HepG2 (cell line): ENCODE data around the gene OPRD1. TPM values are rescaled to one million over a fixed set of nuclear protein-coding genes. Genes with fewer than 3 reads are reported as not detected.

Experiments
- HOXA3 ChIP-seq: sonication (generic); formaldehyde crosslinking; IDR thresholded peaks from 2 replicates; pipeline ENCODE4 v1.5.0; 2020; ENCODE audit warnings: missing genetic modification reagents
- NFKB2 ChIP-seq: sonication (generic); formaldehyde crosslinking; IDR thresholded peaks from 2 replicates; pipeline ENCODE4 v1.4.0; 2020; ENCODE audit warnings: missing genetic modification reagents, borderline replicate concordance
- RARA ChIP-seq: IDR thresholded peaks from 2 replicates; pipeline ENCODE4 v1.6.1; 2016; ENCODE audit warnings: missing genetic modification reagents, missing compliant biosample characterization
- SALL1 ChIP-seq: sonication (generic); formaldehyde crosslinking; IDR thresholded peaks from 2 replicates; pipeline ENCODE4 v1.8.0; 2022; ENCODE audit warnings: mild to moderate bottlenecking, missing genetic modification reagents
- STAG1 ChIP-seq: sonication (generic); formaldehyde crosslinking; IDR thresholded peaks from 2 replicates; pipeline ENCODE4 v1.4.0; 2020; ENCODE audit warnings: missing genetic modification reagents
- YEATS2 ChIP-seq: sonication (generic); formaldehyde crosslinking; IDR thresholded peaks from 2 replicates; pipeline ENCODE4 v1.4.0; 2020; ENCODE audit warnings: missing genetic modification reagents, borderline replicate concordance
- ZNF629 ChIP-seq: sonication (generic); formaldehyde crosslinking; conservative IDR thresholded peaks from 2 replicates; pipeline ENCODE4 v1.5.0; 2020; ENCODE audit warnings: missing genetic modification reagents
- ZNF788 ChIP-seq: sonication (generic); formaldehyde crosslinking; IDR thresholded peaks from 2 replicates; pipeline ENCODE4 v1.5.0; 2020; ENCODE audit warnings: mild to moderate bottlenecking, missing genetic modification reagents, borderline replicate concordance
- ZNF792 ChIP-seq: IDR thresholded peaks from 2 replicates; pipeline ENCODE4 v1.6.1; 2016
- ZSCAN31 ChIP-seq: sonication (generic); formaldehyde crosslinking; IDR thresholded peaks from 2 replicates; pipeline ENCODE4 v1.5.0; 2020; ENCODE audit warnings: low read depth, mild to moderate bottlenecking, missing genetic modification reagents
- polyA plus RNA-seq, 8 experiments: library from polyadenylated mRNA; depleted of rRNA in 3 of 8; stranded (reverse) in 7 of 8; unstranded in 1 of 8; fragments of >200 nt; fragmentation: Illumina TruSeq in 4 of 8; extraction: Trizol in 4 of 8; gene quantifications; 2 replicates each; pipeline versions ENCODE4 v1.2.1 to v1.2.3, GENCODE V29; 2011 to 2016; ENCODE audit warnings: low read depth in 4 of 8, missing spikeins in 1 of 8, mixed read lengths in 1 of 8; ENCODE audit not compliant: insufficient read depth in 1 of 8
- total RNA-seq, 5 experiments: library from RNA; depleted of rRNA; stranded (reverse); fragments of >200 nt; fragmentation: Illumina TruSeq; extraction: Trizol; gene quantifications; 2 replicates each; pipeline ENCODE4 v1.2.3, GENCODE V29; 2016; ENCODE audit warnings: low read depth in 1 of 5
- TF ChIP-seq, protein P1 (sequence below): sonication (generic); formaldehyde crosslinking; IDR thresholded peaks from 2 replicates; pipeline ENCODE4 v1.4.0; 2020; ENCODE audit warnings: missing genetic modification reagents, mild to moderate bottlenecking, borderline replicate concordance
- TF ChIP-seq, protein P2 (sequence below): sonication (generic); formaldehyde crosslinking; IDR thresholded peaks from 2 replicates; pipeline ENCODE4 v1.4.0; 2020; ENCODE audit warnings: missing genetic modification reagents, borderline replicate concordance
- TF ChIP-seq, protein P3 (sequence below): sonication (generic); formaldehyde crosslinking; IDR thresholded peaks from 2 replicates; pipeline ENCODE4 v1.8.1; 2023; ENCODE audit warnings: missing genetic modification reagents, inconsistent platforms, borderline replicate concordance

Gene OPRD1
- total and polyA plus RNA-seq, 2 of the 13 experiments (the other 11 are each of a cell fraction or from before 2014, with no cell fraction given): 0.02 to 0.03 TPM

DNA sequence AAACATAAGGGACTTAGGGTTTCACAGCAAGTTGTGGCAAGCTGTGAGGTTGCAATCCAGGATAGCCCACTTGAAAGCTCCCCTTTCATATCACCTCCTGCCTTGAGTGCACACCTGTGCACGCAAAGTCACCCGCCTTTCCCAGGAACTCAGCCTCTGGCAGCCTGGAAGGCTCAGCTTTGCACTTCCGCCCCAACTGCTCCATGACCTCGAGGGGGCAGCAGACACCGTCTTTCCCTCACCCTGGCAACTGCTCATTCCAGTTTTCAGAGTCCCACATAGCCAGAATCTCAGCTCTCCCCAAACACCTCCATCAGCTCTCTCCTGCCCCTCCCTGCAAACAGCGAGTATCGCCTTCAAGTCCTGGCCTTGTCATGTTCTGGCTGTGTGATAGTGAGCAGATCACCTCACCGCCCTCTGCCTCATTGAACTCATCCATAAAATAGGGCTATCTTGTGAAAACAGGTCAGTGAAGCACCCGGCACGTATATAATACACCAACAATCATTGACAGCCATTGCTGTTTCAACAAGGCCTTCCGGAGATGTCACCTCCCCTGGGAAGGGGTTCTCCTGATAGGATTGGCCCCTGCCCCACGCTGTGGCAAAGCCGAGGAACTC lies 70.1 kb downstream of the OPRD1 start (continued):
- TF ChIP-seq ZSCAN31 (CRISPR knock-in tag) (peak; percentile 37; the same call in 1 of the 2 replicates), ZNF792 (CRISPR knock-in tag) (peak; percentile 64; the same call in 1 of the 2 replicates), ZNF629 (CRISPR knock-in tag) (peak; percentile 87), NFKB2 (CRISPR knock-in tag) (peak; percentile 52; the same call in 1 of the 2 replicates), ZNF788 (CRISPR knock-in tag) (peak; percentile 67; the same call in 1 of the 2 replicates), SALL1 (CRISPR knock-in tag) (peak; percentile 66), YEATS2 (peak; percentile 51; the same call in 1 of the 2 replicates), RARA (CRISPR knock-in tag) (peak; percentile 6; the same call in 1 of the 2 replicates), STAG1 (peak; percentile 100), HOXA3 (CRISPR knock-in tag) (peak; percentile 54; the same call in 1 of the 2 replicates)
- TF ChIP-seq, protein P1, sequence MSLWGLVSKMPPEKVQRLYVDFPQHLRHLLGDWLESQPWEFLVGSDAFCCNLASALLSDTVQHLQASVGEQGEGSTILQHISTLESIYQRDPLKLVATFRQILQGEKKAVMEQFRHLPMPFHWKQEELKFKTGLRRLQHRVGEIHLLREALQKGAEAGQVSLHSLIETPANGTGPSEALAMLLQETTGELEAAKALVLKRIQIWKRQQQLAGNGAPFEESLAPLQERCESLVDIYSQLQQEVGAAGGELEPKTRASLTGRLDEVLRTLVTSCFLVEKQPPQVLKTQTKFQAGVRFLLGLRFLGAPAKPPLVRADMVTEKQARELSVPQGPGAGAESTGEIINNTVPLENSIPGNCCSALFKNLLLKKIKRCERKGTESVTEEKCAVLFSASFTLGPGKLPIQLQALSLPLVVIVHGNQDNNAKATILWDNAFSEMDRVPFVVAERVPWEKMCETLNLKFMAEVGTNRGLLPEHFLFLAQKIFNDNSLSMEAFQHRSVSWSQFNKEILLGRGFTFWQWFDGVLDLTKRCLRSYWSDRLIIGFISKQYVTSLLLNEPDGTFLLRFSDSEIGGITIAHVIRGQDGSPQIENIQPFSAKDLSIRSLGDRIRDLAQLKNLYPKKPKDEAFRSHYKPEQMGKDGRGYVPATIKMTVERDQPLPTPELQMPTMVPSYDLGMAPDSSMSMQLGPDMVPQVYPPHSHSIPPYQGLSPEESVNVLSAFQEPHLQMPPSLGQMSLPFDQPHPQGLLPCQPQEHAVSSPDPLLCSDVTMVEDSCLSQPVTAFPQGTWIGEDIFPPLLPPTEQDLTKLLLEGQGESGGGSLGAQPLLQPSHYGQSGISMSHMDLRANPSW (CRISPR knock-in tag): no peak
- TF ChIP-seq, protein P2, sequence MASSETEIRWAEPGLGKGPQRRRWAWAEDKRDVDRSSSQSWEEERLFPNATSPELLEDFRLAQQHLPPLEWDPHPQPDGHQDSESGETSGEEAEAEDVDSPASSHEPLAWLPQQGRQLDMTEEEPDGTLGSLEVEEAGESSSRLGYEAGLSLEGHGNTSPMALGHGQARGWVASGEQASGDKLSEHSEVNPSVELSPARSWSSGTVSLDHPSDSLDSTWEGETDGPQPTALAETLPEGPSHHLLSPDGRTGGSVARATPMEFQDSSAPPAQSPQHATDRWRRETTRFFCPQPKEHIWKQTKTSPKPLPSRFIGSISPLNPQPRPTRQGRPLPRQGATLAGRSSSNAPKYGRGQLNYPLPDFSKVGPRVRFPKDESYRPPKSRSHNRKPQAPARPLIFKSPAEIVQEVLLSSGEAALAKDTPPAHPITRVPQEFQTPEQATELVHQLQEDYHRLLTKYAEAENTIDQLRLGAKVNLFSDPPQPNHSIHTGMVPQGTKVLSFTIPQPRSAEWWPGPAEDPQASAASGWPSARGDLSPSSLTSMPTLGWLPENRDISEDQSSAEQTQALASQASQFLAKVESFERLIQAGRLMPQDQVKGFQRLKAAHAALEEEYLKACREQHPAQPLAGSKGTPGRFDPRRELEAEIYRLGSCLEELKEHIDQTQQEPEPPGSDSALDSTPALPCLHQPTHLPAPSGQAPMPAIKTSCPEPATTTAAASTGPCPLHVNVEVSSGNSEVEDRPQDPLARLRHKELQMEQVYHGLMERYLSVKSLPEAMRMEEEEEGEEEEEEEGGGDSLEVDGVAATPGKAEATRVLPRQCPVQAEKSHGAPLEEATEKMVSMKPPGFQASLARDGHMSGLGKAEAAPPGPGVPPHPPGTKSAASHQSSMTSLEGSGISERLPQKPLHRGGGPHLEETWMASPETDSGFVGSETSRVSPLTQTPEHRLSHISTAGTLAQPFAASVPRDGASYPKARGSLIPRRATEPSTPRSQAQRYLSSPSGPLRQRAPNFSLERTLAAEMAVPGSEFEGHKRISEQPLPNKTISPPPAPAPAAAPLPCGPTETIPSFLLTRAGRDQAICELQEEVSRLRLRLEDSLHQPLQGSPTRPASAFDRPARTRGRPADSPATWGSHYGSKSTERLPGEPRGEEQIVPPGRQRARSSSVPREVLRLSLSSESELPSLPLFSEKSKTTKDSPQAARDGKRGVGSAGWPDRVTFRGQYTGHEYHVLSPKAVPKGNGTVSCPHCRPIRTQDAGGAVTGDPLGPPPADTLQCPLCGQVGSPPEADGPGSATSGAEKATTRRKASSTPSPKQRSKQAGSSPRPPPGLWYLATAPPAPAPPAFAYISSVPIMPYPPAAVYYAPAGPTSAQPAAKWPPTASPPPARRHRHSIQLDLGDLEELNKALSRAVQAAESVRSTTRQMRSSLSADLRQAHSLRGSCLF (CRISPR knock-in tag): no peak
- TF ChIP-seq, protein P3, sequence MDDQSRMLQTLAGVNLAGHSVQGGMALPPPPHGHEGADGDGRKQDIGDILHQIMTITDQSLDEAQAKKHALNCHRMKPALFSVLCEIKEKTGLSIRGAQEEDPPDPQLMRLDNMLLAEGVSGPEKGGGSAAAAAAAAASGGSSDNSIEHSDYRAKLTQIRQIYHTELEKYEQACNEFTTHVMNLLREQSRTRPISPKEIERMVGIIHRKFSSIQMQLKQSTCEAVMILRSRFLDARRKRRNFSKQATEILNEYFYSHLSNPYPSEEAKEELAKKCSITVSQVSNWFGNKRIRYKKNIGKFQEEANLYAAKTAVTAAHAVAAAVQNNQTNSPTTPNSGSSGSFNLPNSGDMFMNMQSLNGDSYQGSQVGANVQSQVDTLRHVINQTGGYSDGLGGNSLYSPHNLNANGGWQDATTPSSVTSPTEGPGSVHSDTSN (CRISPR knock-in tag): no peak
